ENCODE measurements around the gene FAM76A. TPM values are rescaled to one million over a fixed set of nuclear protein-coding genes. Genes with fewer than 3 reads are reported as not detected.
"Not testable (repeated sequence)": the region's sequence is repeated elsewhere in the genome, so short reads cannot be mapped to it uniquely, and the experiment has no call there.

FAM76A gene
- total and polyA plus RNA-seq, 2 donors (not counting 3 experiments of a cell fraction or from before 2014, with no cell fraction given): 1.8 to 12.8 TPM

GRCh38 chr1:27775336-27775735 lies 49.6 kb downstream of the FAM76A start:
- H3K9me1 ChIP-seq (replicated peaks; ENCODE audit: control insufficient read depth, extremely low read depth, insufficient read depth, low read length); BruUV-seq (replicated peaks); H3K27me3 ChIP-seq (ENCODE audit: control insufficient read depth in 2 of 2, insufficient read depth in 2 of 2, low read length in 2 of 2); H3K27ac ChIP-seq (ENCODE audit: insufficient read depth, low read depth, low read length); H3K36me3 ChIP-seq (ENCODE audit: control insufficient read depth in 2 of 2, extremely low read depth in 1 of 2, insufficient read depth in 2 of 2, low read length in 2 of 2); H2AFZ ChIP-seq (ENCODE audit: low read depth, low read length); FAIRE-seq; H3K4me3 ChIP-seq (replicated peaks in 1 of 3; ENCODE audit: insufficient read depth in 1 of 3, low read depth in 1 of 3, low read length in 3 of 3); H3K9me3 ChIP-seq (replicated peaks; ENCODE audit: control insufficient read depth, insufficient read depth, low read length); H4K20me1 ChIP-seq (replicated peaks; ENCODE audit: control insufficient read depth, extremely low read depth, insufficient read depth, low read length); H3K9ac ChIP-seq (replicated peaks; ENCODE audit: extremely low read depth, insufficient read depth, low read length); dilution Hi-C loops (cut with MboI; ENCODE audit: extremely low pct_ligation_motif_present, low sequenced_read_pairs); DNase-seq (ENCODE audit: low read depth, low spot score); intact Hi-C loops (cut with micrococcal nuclease): not testable (repeated sequence)
- H3K4me1 ChIP-seq (ENCODE audit: control insufficient read depth, extremely low read depth, insufficient read depth, low read length): peaks cover 23% of the 10 kb centered on the region
- CTCF ChIA-PET: interaction anchor here (1.3 to 3.5 kb wide), 4 partner anchors 10 to 50 kb away, joined by 4 to 21 read pairs (median 4); partner anchors contain the start of gene FAM76A
- POLR2A ChIA-PET: interaction anchor here (3.3 kb wide), 1 partner anchor 13 kb away, joined by 67 read pairs; no protein-coding TSS in a partner anchor
- peaks cover 69% of the 10 kb centered on the region for H3K79me2 ChIP-seq (ENCODE audit: control insufficient read depth, insufficient read depth, low read length)
- H3K4me2 ChIP-seq (ENCODE audit: insufficient read depth, low read length): peak overlapping the region; percentile 31

GRCh38 chr1:27776276-27776675 lies 50.5 kb downstream of the FAM76A start:
- H2AFZ ChIP-seq (ENCODE audit: low read depth, low read length); H3K4me2 ChIP-seq (ENCODE audit: insufficient read depth, low read length); H3K36me3 ChIP-seq (ENCODE audit: control insufficient read depth in 2 of 2, extremely low read depth in 1 of 2, insufficient read depth in 2 of 2, low read length in 2 of 2); H3K27me3 ChIP-seq (ENCODE audit: control insufficient read depth in 2 of 2, insufficient read depth in 2 of 2, low read length in 2 of 2); BruUV-seq (replicated peaks); H3K9me1 ChIP-seq (replicated peaks; ENCODE audit: control insufficient read depth, extremely low read depth, insufficient read depth, low read length); H3K4me3 ChIP-seq (replicated peaks in 1 of 3; ENCODE audit: insufficient read depth in 1 of 3, low read depth in 1 of 3, low read length in 3 of 3); H4K20me1 ChIP-seq (replicated peaks; ENCODE audit: control insufficient read depth, extremely low read depth, insufficient read depth, low read length); dilution Hi-C loops (cut with MboI; ENCODE audit: extremely low pct_ligation_motif_present, low sequenced_read_pairs); H3K27ac ChIP-seq (ENCODE audit: insufficient read depth, low read depth, low read length); H3K9me3 ChIP-seq (replicated peaks; ENCODE audit: control insufficient read depth, insufficient read depth, low read length); intact Hi-C loops (cut with micrococcal nuclease); H3K9ac ChIP-seq (replicated peaks; ENCODE audit: extremely low read depth, insufficient read depth, low read length); FAIRE-seq; POLR2A ChIA-PET; DNase-seq (ENCODE audit: low read depth, low spot score): not testable (repeated sequence)
- Histone ChIP-seq H3K79me2 (ENCODE audit: control insufficient read depth, insufficient read depth, low read length) (peaks cover 77% of the 10 kb centered on the region), H3K4me1 (ENCODE audit: control insufficient read depth, extremely low read depth, insufficient read depth, low read length) (peaks cover 23% of the 10 kb centered on the region)
- CTCF ChIA-PET: interaction anchor here (1.3 to 1.9 kb wide), 3 partner anchors 9 to 51 kb away, joined by 4 read pairs; partner anchors contain the start of gene FAM76A

GRCh38 chr1:27778056-27778455 lies 52.3 kb downstream of the FAM76A start:
- no peaks in the 10 kb centered on the region for H3K9me3 ChIP-seq (replicated peaks; ENCODE audit: control insufficient read depth, insufficient read depth, low read length)
- POLR2A ChIA-PET: no interaction called here

More at GRCh38 chr1:27778056-27778455, 52.3 kb downstream of the FAM76A start:
- no peak overlapping the region for H3K9ac ChIP-seq (replicated peaks; ENCODE audit: extremely low read depth, insufficient read depth, low read length)
- H2AFZ ChIP-seq (ENCODE audit: low read depth, low read length): no peak overlapping the region
- no peak overlapping the region for H3K27ac ChIP-seq (ENCODE audit: insufficient read depth, low read depth, low read length)
- FAIRE-seq: no peak
- TF ChIP-seq FOS (IDR thresholded peaks at IDR 0.05; ENCODE audit: borderline replicate concordance, insufficient read depth, low read length) (no peak), POLR2AphosphoS5 (IDR thresholded peaks at IDR 0.05; ENCODE audit: insufficient read depth, low read depth, low read length) (peak; percentile 11), MYC (IDR thresholded peaks at IDR 0.05; ENCODE audit: low read depth, low read length) (no peak), GATA2 (IDR thresholded peaks at IDR 0.05; ENCODE audit: insufficient read depth, insufficient read length, low read depth, low read length) (no peak), EZH2 (IDR thresholded peaks at IDR 0.05; ENCODE audit: borderline replicate concordance, low read depth, low read length, severe bottlenecking) (no peak)
- CTCF ChIA-PET: no interaction called here
- no peak overlapping the region for H3K4me2 ChIP-seq (ENCODE audit: insufficient read depth, low read length)
- BruUV-seq (replicated peaks): no TSS peak
- H3K4me3 ChIP-seq (replicated peaks in 1 of 3; ENCODE audit: insufficient read depth in 1 of 3, low read depth in 1 of 3, low read length in 3 of 3): no peak overlapping the region
- dilution Hi-C loops (cut with MboI; ENCODE audit: extremely low pct_ligation_motif_present, low sequenced_read_pairs): no loop called here
- intact Hi-C loops (cut with micrococcal nuclease): no loop called here
- no peak for DNase-seq (ENCODE audit: low read depth, low spot score)
- H3K79me2 ChIP-seq (ENCODE audit: control insufficient read depth, insufficient read depth, low read length): peaks cover 95% of the 10 kb centered on the region
- peaks cover 17% of the 10 kb centered on the region for H3K4me1 ChIP-seq (ENCODE audit: control insufficient read depth, extremely low read depth, insufficient read depth, low read length)
- H3K27me3 ChIP-seq (ENCODE audit: control insufficient read depth in 2 of 2, insufficient read depth in 2 of 2, low read length in 2 of 2): no peaks in the 10 kb centered on the region
- H3K36me3 ChIP-seq (ENCODE audit: control insufficient read depth in 2 of 2, extremely low read depth in 1 of 2, insufficient read depth in 2 of 2, low read length in 2 of 2): peaks cover 2 to 4% of the 10 kb centered on the region in 2 experiments
- no peaks in the 10 kb centered on the region for H3K9me1 ChIP-seq (replicated peaks; ENCODE audit: control insufficient read depth, extremely low read depth, insufficient read depth, low read length)
- H4K20me1 ChIP-seq (replicated peaks; ENCODE audit: control insufficient read depth, extremely low read depth, insufficient read depth, low read length): peaks cover 3% of the 10 kb centered on the region
